Measurements from ENCODE around the gene PRCD. TPM values are rescaled to one million over a fixed set of nuclear protein-coding genes. Genes with fewer than 3 reads are reported as not detected.

PRCD gene
- total RNA-seq, 1 experiment from 2014 or later = not detected

Other genes starting within 250 kb of the PRCD start
- 2.1 and 2.8 TPM in 2 replicates for gene QRICH2, start 231.8 kb upstream of the PRCD start, total RNA-seq (2014; rRNA removed; shearing (Covaris generic))
- gene PRPSAP1, start 186.1 kb upstream of the PRCD start, total RNA-seq (2014; rRNA removed; shearing (Covaris generic)) = 33.8 and 49.7 TPM in 2 replicates
- gene SPHK1, start 155.4 kb upstream of the PRCD start, total RNA-seq (2014; rRNA removed; shearing (Covaris generic)) = 31.6 and 38.1 TPM in 2 replicates
- 11.4 and 19.4 TPM in 2 replicates for gene UBE2O, start 86.9 kb upstream of the PRCD start, total RNA-seq (2014; rRNA removed; shearing (Covaris generic))
- gene AANAT, start 72.4 kb upstream of the PRCD start, total RNA-seq (2014; rRNA removed; shearing (Covaris generic)) = not detected in 2 replicates
- gene RHBDF2, start 38.6 kb upstream of the PRCD start, total RNA-seq (2014; rRNA removed; shearing (Covaris generic)) = 36.2 and 54.9 TPM in 2 replicates
- gene CYGB, start 2.3 kb upstream of the PRCD start, total RNA-seq (2014; rRNA removed; shearing (Covaris generic)) = 0.05 and 1.1 TPM in 2 replicates
- 5.1 and 6.8 TPM in 2 replicates for gene ST6GALNAC2, start 45.8 kb downstream of the PRCD start, total RNA-seq (2014; rRNA removed; shearing (Covaris generic))
- not detected in 2 replicates for gene ST6GALNAC1, start 103.7 kb downstream of the PRCD start, total RNA-seq (2014; rRNA removed; shearing (Covaris generic))
- 187 and 223 TPM in 2 replicates for gene MXRA7, start 170.9 kb downstream of the PRCD start, total RNA-seq (2014; rRNA removed; shearing (Covaris generic))
- gene JMJD6, start 186.6 kb downstream of the PRCD start, total RNA-seq (2014; rRNA removed; shearing (Covaris generic)) = 40.5 and 46.8 TPM in 2 replicates
- 38.6 and 45.5 TPM in 2 replicates for gene METTL23, start 186.8 kb downstream of the PRCD start, total RNA-seq (2014; rRNA removed; shearing (Covaris generic))
- 334 and 420 TPM in 2 replicates for gene SRSF2, start 197.3 kb downstream of the PRCD start, total RNA-seq (2014; rRNA removed; shearing (Covaris generic))
- gene MFSD11, start 198.1 kb downstream of the PRCD start, total RNA-seq (2014; rRNA removed; shearing (Covaris generic)) = 24.9 and 30.4 TPM in 2 replicates